Endothelial cell of umbilical vein (primary cell): ENCODE data around the gene AMN1.

Experiments used
- EZH2 ChIP-seq: IDR thresholded peaks from 2 replicates; pipeline ENCODE4 v1.6.1; 2012; ENCODE audit warnings: borderline replicate concordance, low read depth, mild to moderate bottlenecking, moderate library complexity, low read length, inconsistent platforms; ENCODE audit not compliant: severe bottlenecking
- JUN ChIP-seq: IDR thresholded peaks from 2 replicates; pipeline ENCODE4 v1.6.1; 2011; ENCODE audit warnings: borderline replicate concordance, low read depth; ENCODE audit not compliant: insufficient read length, insufficient read depth
- MYC ChIP-seq: IDR thresholded peaks from one replicate; pipeline ENCODE4 v1.6.1; 2011; ENCODE audit warnings: mild to moderate bottlenecking, low read depth, low read length
- POLR2A ChIP-seq: IDR thresholded peaks from 2 replicates; pipeline ENCODE4 v1.6.1; 2012; ENCODE audit warnings: low read depth, mild to moderate bottlenecking, control low read depth, low read length
- POLR2AphosphoS5 ChIP-seq: IDR thresholded peaks from 2 replicates; pipeline ENCODE4 v1.6.1; 2012; ENCODE audit warnings: low read depth, mild to moderate bottlenecking, control low read depth, low read length, moderate library complexity; ENCODE audit not compliant: insufficient read depth
- TF ChIP-seq, protein P1 (sequence below), 2 donors: IDR thresholded peaks; 1 replicate in 1 of 2; 2 replicates in 1 of 2; pipeline ENCODE4 v1.5.1; 2011; ENCODE audit warnings: low read length in 2 of 2, mild to moderate bottlenecking in 2 of 2, moderate library complexity in 2 of 2, control low read depth in 1 of 2, inconsistent platforms in 1 of 2, low read depth in 1 of 2; ENCODE audit not compliant: insufficient read depth in 1 of 2; ENCODE audit errors: extremely low read depth in 1 of 2
- TF ChIP-seq, protein P2 (sequence below): IDR thresholded peaks from 2 replicates; pipeline ENCODE4 v1.6.1; 2011; ENCODE audit not compliant: insufficient read depth, insufficient read length

DNA sequence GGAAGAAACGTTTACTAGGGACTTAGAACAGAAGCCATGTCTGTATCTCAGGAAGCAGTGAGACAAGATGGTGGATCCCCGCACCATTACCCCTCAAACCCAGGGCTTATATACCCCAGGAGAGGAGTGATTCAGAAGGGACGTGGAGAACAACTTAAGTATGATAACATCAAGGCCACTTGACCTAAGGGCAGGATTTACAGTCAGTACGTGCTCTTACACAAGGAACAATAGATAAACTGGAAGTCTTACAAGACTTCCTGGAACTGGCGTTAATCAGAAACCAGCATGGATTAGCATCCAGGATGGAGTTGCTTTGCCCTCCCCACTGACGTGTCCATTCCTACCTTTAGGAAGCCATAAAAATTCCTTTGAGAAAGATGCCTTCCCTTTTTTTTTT lies 77.9 kb downstream of the AMN1 start:
- TF ChIP-seq, protein P1, sequence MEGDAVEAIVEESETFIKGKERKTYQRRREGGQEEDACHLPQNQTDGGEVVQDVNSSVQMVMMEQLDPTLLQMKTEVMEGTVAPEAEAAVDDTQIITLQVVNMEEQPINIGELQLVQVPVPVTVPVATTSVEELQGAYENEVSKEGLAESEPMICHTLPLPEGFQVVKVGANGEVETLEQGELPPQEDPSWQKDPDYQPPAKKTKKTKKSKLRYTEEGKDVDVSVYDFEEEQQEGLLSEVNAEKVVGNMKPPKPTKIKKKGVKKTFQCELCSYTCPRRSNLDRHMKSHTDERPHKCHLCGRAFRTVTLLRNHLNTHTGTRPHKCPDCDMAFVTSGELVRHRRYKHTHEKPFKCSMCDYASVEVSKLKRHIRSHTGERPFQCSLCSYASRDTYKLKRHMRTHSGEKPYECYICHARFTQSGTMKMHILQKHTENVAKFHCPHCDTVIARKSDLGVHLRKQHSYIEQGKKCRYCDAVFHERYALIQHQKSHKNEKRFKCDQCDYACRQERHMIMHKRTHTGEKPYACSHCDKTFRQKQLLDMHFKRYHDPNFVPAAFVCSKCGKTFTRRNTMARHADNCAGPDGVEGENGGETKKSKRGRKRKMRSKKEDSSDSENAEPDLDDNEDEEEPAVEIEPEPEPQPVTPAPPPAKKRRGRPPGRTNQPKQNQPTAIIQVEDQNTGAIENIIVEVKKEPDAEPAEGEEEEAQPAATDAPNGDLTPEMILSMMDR (IDR thresholded peaks at IDR 0.05; ENCODE audit: extremely low read depth in 1 of 2, insufficient read depth in 1 of 2, low read depth in 1 of 2, low read length in 2 of 2) = no peak
- TF ChIP-seq, protein P2, sequence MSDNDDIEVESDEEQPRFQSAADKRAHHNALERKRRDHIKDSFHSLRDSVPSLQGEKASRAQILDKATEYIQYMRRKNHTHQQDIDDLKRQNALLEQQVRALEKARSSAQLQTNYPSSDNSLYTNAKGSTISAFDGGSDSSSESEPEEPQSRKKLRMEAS = no peak
- TF ChIP-seq MYC = no peak
- TF ChIP-seq POLR2A = no peak
- no peak for TF ChIP-seq EZH2
- TF ChIP-seq POLR2AphosphoS5 = no peak
- TF ChIP-seq JUN = no peak
